PC-3 (cell line): ENCODE results near the gene ATG2A. TPM values are rescaled to one million over a fixed set of nuclear protein-coding genes. Genes with fewer than 3 reads are reported as not detected.

ENCODE experiments used
- ATAC-seq: fragments of 200-7000 bp; cut with Tn5 transposase; 2 replicates; pipeline ENCODE4 v1.9.1; 2020; ENCODE audit warnings: mild to moderate bottlenecking, moderate library complexity
- BruUV-seq: library from RNA; stranded (reverse); fragments of 400-500 nt; replicated peaks from 2 replicates; lab custom pipeline; 2021; lab: Mats Ljungman, UMichigan
- CTCF ChIA-PET: fragments of 300-600 bp; sonication (Branson Sonifier 250); formaldehyde crosslinking; loops from one replicate; lab custom pipeline; 2022; ENCODE audit warnings: antibody characterized with exemption; lab: Charles Lee
- POLR2A ChIA-PET: fragments of 300-600 bp; sonication (Branson Sonifier 250); formaldehyde crosslinking; loops from one replicate; lab custom pipeline; 2022; ENCODE audit warnings: antibody characterized with exemption; ENCODE audit not compliant: unreplicated experiment; lab: Charles Lee
- DNase-seq: peaks from one replicate; pipeline ENCODE4 v3.0.0-alpha.2; 2015
- H2AFZ ChIP-seq: fragments of 300-600 bp; sonication (generic); 2 replicates; pipeline ENCODE4 v1.6.0; 2016; ENCODE audit warnings: antibody characterized with exemption, low read length
- H3F3A ChIP-seq: fragments of 300-600 bp; sonication (generic); one replicate; pipeline ENCODE4 v1.6.0; 2017; ENCODE audit warnings: antibody characterized with exemption, low read length, control low read depth, mild to moderate bottlenecking; ENCODE audit not compliant: unreplicated experiment
- H3K27ac ChIP-seq: fragments of 300-600 bp; sonication (generic); 2 replicates; pipeline ENCODE4 v1.5.1; 2016; ENCODE audit warnings: mild to moderate bottlenecking, low read length
- H3K27me3 ChIP-seq: fragments of 300-600 bp; sonication (generic); 2 replicates; pipeline ENCODE4 v1.6.1; 2016; ENCODE audit warnings: low read length, mixed read lengths
- H3K36me3 ChIP-seq: fragments of 300-600 bp; sonication (generic); 2 replicates; pipeline ENCODE4 v1.6.1; 2016; ENCODE audit warnings: low read depth, mixed run types, low read length, mixed read lengths
- H3K4me1 ChIP-seq: fragments of 300-600 bp; sonication (generic); 2 replicates; pipeline ENCODE4 v1.5.1; 2016; ENCODE audit warnings: low read length; ENCODE audit not compliant: insufficient read depth
- H3K4me2 ChIP-seq: fragments of 300-600 bp; sonication (generic); 2 replicates; pipeline ENCODE4 v1.6.0; 2016; ENCODE audit warnings: low read length
- H3K4me3 ChIP-seq: fragments of 300-600 bp; sonication (generic); 2 replicates; pipeline ENCODE4 v1.5.1; 2016; ENCODE audit warnings: mild to moderate bottlenecking, low read length, mixed read lengths
- H3K79me2 ChIP-seq: fragments of 300-600 bp; sonication (generic); 2 replicates; pipeline ENCODE4 v1.6.1; 2017; ENCODE audit warnings: low read length, mixed read lengths
- H3K9ac ChIP-seq: fragments of 300-600 bp; sonication (generic); 2 replicates; pipeline ENCODE4 v1.6.0; 2016; ENCODE audit warnings: mild to moderate bottlenecking, low read length
- H3K9me2 ChIP-seq: fragments of 300-600 bp; sonication (generic); replicated peaks from 2 replicates; pipeline ENCODE4 v1.6.1; 2016; ENCODE audit warnings: mixed run types, low read length, mixed read lengths
- H3K9me3 ChIP-seq: fragments of 300-600 bp; sonication (generic); 2 replicates; pipeline ENCODE4 v1.6.1; 2016; ENCODE audit warnings: low read length, mixed read lengths
- H4K20me1 ChIP-seq: fragments of 300-600 bp; sonication (generic); 2 replicates; pipeline ENCODE4 v1.6.1; 2016; ENCODE audit warnings: low read length, mixed read lengths
- EZH2 ChIP-seq: fragments of 300-600 bp; sonication (generic); IDR thresholded peaks from one replicate; pipeline ENCODE4 v1.6.1; 2017; ENCODE audit warnings: antibody characterized with exemption, mild to moderate bottlenecking, low read length; ENCODE audit not compliant: unreplicated experiment
- EZH2phosphoT487 ChIP-seq: fragments of 300-600 bp; sonication (generic); IDR thresholded peaks from 2 replicates; pipeline ENCODE4 v1.6.1; 2018; ENCODE audit warnings: mild to moderate bottlenecking, antibody characterized with exemption, low read length, borderline replicate concordance
- intact Hi-C: fragments of 100-400 bp; cut with micrococcal nuclease; formaldehyde crosslinking; loops from 2 replicates; pipeline ENCODE4 v1.9.0; 2023
- total RNA-seq: library from RNA; depleted of rRNA; stranded (reverse); fragments of >200 nt; gene quantifications from 2 replicates; pipeline ENCODE4 v1.2.3, GENCODE V29; 2014
- TF ChIP-seq, protein P1 (sequence below): fragments of 300-600 bp; sonication (generic); conservative IDR thresholded peaks from 2 replicates; pipeline ENCODE4 v1.5.1; 2017; ENCODE audit warnings: antibody characterized with exemption, low read depth, mild to moderate bottlenecking, low read length

Gene ATG2A
- total RNA-seq, 1 experiment from 2014 or later: 45.6 TPM

DNA sequence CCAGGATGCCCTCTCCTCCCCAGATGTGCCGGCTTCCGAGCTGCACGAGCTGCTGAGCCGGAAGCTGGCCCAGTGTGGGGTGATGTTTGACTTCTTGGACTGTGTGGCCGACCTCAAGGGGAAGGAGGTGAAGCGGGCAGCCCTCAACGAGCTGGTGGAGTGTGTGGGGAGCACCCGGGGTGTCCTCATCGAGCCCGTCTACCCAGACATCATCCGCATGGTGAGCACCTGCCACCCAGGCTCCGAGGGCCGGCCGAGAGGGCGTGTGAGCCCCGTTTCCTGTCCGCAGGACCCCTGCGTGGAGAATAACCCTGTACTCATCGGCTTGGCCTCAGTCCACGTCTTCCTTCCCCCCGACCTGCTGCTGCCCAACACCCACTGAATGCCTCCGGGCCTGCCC lies 9.7 kb upstream of the ATG2A start:
- no peak overlapping the region for H3K27ac ChIP-seq
- H3K36me3 ChIP-seq: peaks cover 10% of the 10 kb centered on the region
- ChIA-PET CTCF (no interaction called here), POLR2A (no interaction called here)
- no peaks in the 10 kb centered on the region for H3K9me3 ChIP-seq
- TF ChIP-seq EZH2 (no peak), EZH2phosphoT487 (no peak)
- TF ChIP-seq, protein P1, sequence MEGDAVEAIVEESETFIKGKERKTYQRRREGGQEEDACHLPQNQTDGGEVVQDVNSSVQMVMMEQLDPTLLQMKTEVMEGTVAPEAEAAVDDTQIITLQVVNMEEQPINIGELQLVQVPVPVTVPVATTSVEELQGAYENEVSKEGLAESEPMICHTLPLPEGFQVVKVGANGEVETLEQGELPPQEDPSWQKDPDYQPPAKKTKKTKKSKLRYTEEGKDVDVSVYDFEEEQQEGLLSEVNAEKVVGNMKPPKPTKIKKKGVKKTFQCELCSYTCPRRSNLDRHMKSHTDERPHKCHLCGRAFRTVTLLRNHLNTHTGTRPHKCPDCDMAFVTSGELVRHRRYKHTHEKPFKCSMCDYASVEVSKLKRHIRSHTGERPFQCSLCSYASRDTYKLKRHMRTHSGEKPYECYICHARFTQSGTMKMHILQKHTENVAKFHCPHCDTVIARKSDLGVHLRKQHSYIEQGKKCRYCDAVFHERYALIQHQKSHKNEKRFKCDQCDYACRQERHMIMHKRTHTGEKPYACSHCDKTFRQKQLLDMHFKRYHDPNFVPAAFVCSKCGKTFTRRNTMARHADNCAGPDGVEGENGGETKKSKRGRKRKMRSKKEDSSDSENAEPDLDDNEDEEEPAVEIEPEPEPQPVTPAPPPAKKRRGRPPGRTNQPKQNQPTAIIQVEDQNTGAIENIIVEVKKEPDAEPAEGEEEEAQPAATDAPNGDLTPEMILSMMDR: no peak
- ATAC-seq (no peak), DNase-seq (no peak)
- no peaks in the 10 kb centered on the region for H3K27me3 ChIP-seq
- H4K20me1 ChIP-seq: no peaks in the 10 kb centered on the region
- H3K4me3 ChIP-seq: no peak overlapping the region
- H2AFZ ChIP-seq: no peak overlapping the region
- H3K4me2 ChIP-seq: no peak overlapping the region
- peaks cover 13% of the 10 kb centered on the region; the same call in 1 of the 2 replicates for H3K4me1 ChIP-seq
- BruUV-seq: no TSS peak
- no peaks in the 10 kb centered on the region for H3K9me2 ChIP-seq
- no peaks in the 10 kb centered on the region for H3F3A ChIP-seq
- intact Hi-C loops: no loop called here
- peaks cover 4% of the 10 kb centered on the region; the same call in 1 of the 2 replicates for H3K79me2 ChIP-seq
- no peak overlapping the region for H3K9ac ChIP-seq

DNA sequence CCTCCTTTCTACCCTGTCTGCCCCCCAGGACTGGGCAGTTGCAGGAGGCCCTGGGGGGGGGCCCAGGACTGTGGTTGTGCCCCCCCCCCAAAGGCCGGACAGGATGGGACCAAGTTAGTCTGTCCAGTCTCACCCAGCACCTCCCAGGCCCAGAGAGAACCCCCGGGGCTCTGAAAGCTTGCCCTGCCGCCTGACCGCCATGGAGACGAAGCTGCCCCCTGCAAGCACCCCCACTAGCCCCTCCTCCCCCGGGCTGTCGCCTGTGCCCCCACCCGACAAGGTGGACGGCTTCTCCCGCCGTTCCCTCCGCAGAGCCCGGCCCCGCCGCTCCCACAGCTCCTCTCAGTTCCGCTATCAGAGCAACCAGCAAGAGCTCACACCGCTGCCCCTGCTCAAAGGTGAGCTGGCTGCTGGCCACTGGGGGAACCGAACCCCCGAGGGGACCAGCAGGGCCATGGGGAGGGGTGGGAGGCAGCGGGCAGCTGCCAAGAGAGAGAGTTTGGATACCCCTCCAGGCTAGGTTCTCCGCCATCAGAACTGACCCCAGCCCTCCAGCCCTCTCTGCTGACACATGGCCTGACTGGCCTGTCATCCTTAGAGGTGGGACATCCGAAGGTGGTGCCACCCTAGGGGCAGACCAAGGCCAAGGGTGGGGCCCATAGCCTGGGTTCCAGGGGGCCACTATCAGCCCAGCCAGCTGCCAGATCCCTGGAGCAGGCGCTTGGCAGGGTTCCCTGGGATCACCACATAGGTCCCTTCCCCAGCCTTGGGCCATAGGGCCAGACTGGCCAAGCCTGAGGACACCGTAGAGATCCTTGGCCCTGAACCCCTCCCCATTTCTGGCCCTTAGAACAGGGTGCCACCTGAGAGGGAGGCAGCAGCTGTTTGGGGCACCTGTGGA lies 8.8 kb upstream of the ATG2A start:
- TF ChIP-seq, protein P1: no peak
- no peak for TF ChIP-seq EZH2
- no peak for TF ChIP-seq EZH2phosphoT487

More for the DNA sequence above, 8.8 kb upstream of the ATG2A start:
- Histone ChIP-seq H3K27me3 (no peaks in the 10 kb centered on the region), H4K20me1 (no peaks in the 10 kb centered on the region), H3K36me3 (peaks cover 5% of the 10 kb centered on the region; the same call in 1 of the 2 replicates), H3K79me2 (peaks cover 4% of the 10 kb centered on the region; the same call in 1 of the 2 replicates), H3K9me3 (no peaks in the 10 kb centered on the region), H3K9me2 (no peaks in the 10 kb centered on the region), H3K9ac (peak overlapping the region; percentile 71), H3K4me2 (peak overlapping the region; percentile 95), H3K27ac (no peak overlapping the region), H3K4me3 (peak overlapping the region; percentile 95), H3K4me1 (peaks cover 13% of the 10 kb centered on the region; the same call in 1 of the 2 replicates), H3F3A (no peaks in the 10 kb centered on the region), H2AFZ (peak overlapping the region; percentile 98)
- DNase-seq (no peak), ATAC-seq (no peak)
- no TSS peak for BruUV-seq
- CTCF ChIA-PET: no interaction called here
- intact Hi-C loops: loop anchor here (2.0 kb wide), 1 partner anchor 81 kb away; no protein-coding TSS in a partner anchor
- POLR2A ChIA-PET: no interaction called here
